ENCODE data around the gene PLEK. TPM values are rescaled to one million over a fixed set of nuclear protein-coding genes. Genes with fewer than 3 reads are reported as not detected.
A peak's percentile ranks its signal among the peaks of the same experiment; 100 is the strongest.

PLEK gene
- total and polyA plus RNA-seq, 9 of the 15 experiments (the other 6 are each of a cell fraction or from before 2014, with no cell fraction given): 0.14 to 1.2 (median 0.36) TPM

GRCh38 chr2:68391869-68392268, 26.8 kb downstream of the PLEK start (continued):
- TF ChIP-seq GMEB1 (CRISPR knock-in tag; IDR thresholded peaks at IDR 0.05) (no peak), MAFG (tag; conservative IDR thresholded peaks at IDR 0.05) (no peak), RCOR1 (IDR thresholded peaks at IDR 0.05; ENCODE audit: borderline replicate concordance in 1 of 2, low read depth in 2 of 2, low read length in 2 of 2) (peak; percentile 34 to 83; a peak in 3 of 4 replicates), POLR3A (IDR thresholded peaks at IDR 0.05; ENCODE audit: borderline replicate concordance, extremely low read depth, insufficient read depth, insufficient read length) (no peak), IRF2 (CRISPR knock-in tag; IDR thresholded peaks at IDR 0.05) (no peak), ZNF780A (CRISPR knock-in tag; IDR thresholded peaks at IDR 0.05) (no peak), ELF2 (CRISPR knock-in tag; IDR thresholded peaks at IDR 0.05) (no peak), NELFE (IDR thresholded peaks at IDR 0.05; ENCODE audit: insufficient read depth, insufficient read length) (no peak), ZNF830 (CRISPR knock-in tag; IDR thresholded peaks at IDR 0.05) (no peak), CCNT2 (IDR thresholded peaks at IDR 0.05; ENCODE audit: borderline replicate concordance, extremely low read depth, insufficient read length, low read depth, low read length) (no peak), ZNF174 (CRISPR knock-in tag; IDR thresholded peaks at IDR 0.05) (no peak), NBN (IDR thresholded peaks at IDR 0.05; ENCODE audit: low read depth) (peak; percentile 70; the same call in 1 of the 2 replicates), SOX6 (IDR thresholded peaks at IDR 0.05) (peak; percentile 69), TAF15 (IDR thresholded peaks at IDR 0.05; ENCODE audit: low read depth, low read length) (no peak), NCOA4 (IDR thresholded peaks at IDR 0.05; ENCODE audit: partially characterized antibody) (no peak), NFIC (IDR thresholded peaks at IDR 0.05) (peak; percentile 34), ZNF143 (CRISPR knock-in tag; IDR thresholded peaks at IDR 0.05) (no peak), NR2C2 (CRISPR knock-in tag; IDR thresholded peaks at IDR 0.05) (no peak), NR2C2 (tag; IDR thresholded peaks at IDR 0.05) (no peak), KLF6 (CRISPR knock-in tag; IDR thresholded peaks at IDR 0.05; ENCODE audit: borderline replicate concordance) (no peak), NFE2 (IDR thresholded peaks at IDR 0.05; ENCODE audit: low read depth) (no peak), POU5F1 (IDR thresholded peaks at IDR 0.05; ENCODE audit: borderline replicate concordance, low read depth, low read length, partially characterized antibody) (no peak)
- TF ChIP-seq, protein P1, sequence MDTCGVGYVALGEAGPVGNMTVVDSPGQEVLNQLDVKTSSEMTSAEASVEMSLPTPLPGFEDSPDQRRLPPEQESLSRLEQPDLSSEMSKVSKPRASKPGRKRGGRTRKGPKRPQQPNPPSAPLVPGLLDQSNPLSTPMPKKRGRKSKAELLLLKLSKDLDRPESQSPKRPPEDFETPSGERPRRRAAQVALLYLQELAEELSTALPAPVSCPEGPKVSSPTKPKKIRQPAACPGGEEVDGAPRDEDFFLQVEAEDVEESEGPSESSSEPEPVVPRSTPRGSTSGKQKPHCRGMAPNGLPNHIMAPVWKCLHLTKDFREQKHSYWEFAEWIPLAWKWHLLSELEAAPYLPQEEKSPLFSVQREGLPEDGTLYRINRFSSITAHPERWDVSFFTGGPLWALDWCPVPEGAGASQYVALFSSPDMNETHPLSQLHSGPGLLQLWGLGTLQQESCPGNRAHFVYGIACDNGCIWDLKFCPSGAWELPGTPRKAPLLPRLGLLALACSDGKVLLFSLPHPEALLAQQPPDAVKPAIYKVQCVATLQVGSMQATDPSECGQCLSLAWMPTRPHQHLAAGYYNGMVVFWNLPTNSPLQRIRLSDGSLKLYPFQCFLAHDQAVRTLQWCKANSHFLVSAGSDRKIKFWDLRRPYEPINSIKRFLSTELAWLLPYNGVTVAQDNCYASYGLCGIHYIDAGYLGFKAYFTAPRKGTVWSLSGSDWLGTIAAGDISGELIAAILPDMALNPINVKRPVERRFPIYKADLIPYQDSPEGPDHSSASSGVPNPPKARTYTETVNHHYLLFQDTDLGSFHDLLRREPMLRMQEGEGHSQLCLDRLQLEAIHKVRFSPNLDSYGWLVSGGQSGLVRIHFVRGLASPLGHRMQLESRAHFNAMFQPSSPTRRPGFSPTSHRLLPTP (IDR thresholded peaks at IDR 0.05; ENCODE audit: borderline replicate concordance, extremely low read depth, insufficient read length): no peak
- TF ChIP-seq, protein P2, sequence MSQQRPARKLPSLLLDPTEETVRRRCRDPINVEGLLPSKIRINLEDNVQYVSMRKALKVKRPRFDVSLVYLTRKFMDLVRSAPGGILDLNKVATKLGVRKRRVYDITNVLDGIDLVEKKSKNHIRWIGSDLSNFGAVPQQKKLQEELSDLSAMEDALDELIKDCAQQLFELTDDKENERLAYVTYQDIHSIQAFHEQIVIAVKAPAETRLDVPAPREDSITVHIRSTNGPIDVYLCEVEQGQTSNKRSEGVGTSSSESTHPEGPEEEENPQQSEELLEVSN (IDR thresholded peaks at IDR 0.05; ENCODE audit: borderline replicate concordance in 1 of 2, extremely low read depth in 1 of 2, insufficient read depth in 1 of 2, insufficient read length in 1 of 2, low read depth in 1 of 2, low read length in 1 of 2, poor library complexity in 1 of 2, severe bottlenecking in 1 of 2): no peak
